ENCODE results near the gene LSM12.

DNA sequence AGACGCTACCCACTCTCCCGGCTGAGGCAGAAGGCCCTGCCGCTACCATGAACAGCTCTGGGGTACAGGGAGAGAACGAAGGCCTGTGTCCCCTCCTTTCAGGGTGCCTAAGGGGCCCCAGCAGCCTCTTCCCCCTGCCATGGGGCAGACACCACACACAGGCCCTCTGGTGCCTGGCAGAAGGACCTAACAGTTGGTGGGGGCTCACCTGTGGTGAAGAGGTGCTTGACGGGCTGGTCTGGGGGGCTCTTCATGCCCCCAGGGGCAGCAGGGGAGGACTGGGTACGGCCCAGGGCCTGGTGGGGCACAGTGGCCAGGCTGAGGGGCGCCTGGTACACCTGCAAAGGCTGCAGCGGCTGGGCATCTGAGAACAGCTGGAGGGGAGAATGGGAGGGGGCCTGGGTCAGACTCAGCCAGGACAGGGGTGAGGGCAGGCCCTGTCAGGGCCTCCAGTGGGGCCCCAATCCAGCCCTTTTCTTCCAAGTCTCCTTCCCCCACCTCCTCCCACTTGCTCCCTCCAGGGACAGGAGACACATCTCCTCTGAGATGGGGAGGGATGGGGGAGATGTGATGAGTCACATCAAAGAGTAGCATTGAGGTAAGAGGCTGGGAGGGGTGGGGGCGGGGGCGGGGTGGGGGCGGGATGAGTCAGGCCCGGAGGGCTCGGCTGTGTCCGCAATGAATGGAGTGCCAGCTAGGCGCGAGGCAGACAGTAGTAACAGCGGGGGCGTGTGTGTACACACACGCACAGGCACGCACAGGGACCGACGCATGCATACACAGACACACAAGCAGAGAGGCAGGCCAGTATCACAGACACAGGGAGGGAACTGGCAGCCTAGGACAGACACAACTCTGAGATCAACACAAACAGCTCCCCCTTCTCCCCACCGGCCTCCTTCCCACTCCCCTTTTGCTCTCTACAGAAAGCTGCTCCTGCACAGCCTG lies 20.2 kb upstream of the LSM12 start:
- TF ChIP-seq, protein P1, sequence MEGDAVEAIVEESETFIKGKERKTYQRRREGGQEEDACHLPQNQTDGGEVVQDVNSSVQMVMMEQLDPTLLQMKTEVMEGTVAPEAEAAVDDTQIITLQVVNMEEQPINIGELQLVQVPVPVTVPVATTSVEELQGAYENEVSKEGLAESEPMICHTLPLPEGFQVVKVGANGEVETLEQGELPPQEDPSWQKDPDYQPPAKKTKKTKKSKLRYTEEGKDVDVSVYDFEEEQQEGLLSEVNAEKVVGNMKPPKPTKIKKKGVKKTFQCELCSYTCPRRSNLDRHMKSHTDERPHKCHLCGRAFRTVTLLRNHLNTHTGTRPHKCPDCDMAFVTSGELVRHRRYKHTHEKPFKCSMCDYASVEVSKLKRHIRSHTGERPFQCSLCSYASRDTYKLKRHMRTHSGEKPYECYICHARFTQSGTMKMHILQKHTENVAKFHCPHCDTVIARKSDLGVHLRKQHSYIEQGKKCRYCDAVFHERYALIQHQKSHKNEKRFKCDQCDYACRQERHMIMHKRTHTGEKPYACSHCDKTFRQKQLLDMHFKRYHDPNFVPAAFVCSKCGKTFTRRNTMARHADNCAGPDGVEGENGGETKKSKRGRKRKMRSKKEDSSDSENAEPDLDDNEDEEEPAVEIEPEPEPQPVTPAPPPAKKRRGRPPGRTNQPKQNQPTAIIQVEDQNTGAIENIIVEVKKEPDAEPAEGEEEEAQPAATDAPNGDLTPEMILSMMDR (conservative IDR thresholded peaks at IDR 0.05; ENCODE audit: low read depth, low read length): no peak
- no peak for TF ChIP-seq EZH2 (IDR thresholded peaks at IDR 0.05; ENCODE audit: borderline replicate concordance, low read depth, low read length, poor library complexity, severe bottlenecking)
